H1 (cell line): ENCODE measurements around the gene RASSF10. TPM values are rescaled to one million over a fixed set of nuclear protein-coding genes. Genes with fewer than 3 reads are reported as not detected.

Experiments
- CTCF ChIA-PET: fragments of 300-600 bp; sonication (Branson Sonifier 250); formaldehyde crosslinking; loops from one replicate; lab custom pipeline; 2021; ENCODE audit not compliant: partially characterized antibody; lab: Charles Lee
- POLR2A ChIA-PET: fragments of 300-600 bp; sonication (Branson Sonifier 250); formaldehyde crosslinking; loops from one replicate; lab custom pipeline; 2021; ENCODE audit warnings: inconsistent platforms; ENCODE audit not compliant: partially characterized antibody; lab: Charles Lee
- DNase-seq, 2 experiments: peaks; one replicate each; pipeline versions ENCODE4 v3.0.0 to v3.0.0-alpha.2; 2010 to 2022; ENCODE audit warnings: low spot score in 2 of 2, low read depth in 1 of 2, mixed read lengths in 1 of 2
- FAIRE-seq: peaks from 2 replicates; lab custom pipeline; 2011; peaks lifted over from hg19 to GRCh38; lab: Jason Lieb, UNC
- H2AFZ ChIP-seq: 2 replicates; pipeline ENCODE4 v1.8.1; 2012; ENCODE audit warnings: low read length, inconsistent platforms
- H2AK5ac ChIP-seq: 2 replicates; pipeline ENCODE4 v1.6.1; 2013; ENCODE audit warnings: low read depth, low read length
- H2BK120ac ChIP-seq: replicated peaks from 2 replicates; pipeline ENCODE3; 2013; ENCODE audit warnings: low read depth, low read length, inconsistent platforms
- H2BK12ac ChIP-seq: 2 replicates; pipeline ENCODE4 v1.6.1; 2013; ENCODE audit warnings: low read depth, low read length
- H2BK15ac ChIP-seq: 2 replicates; pipeline ENCODE4 v1.6.1; 2013; ENCODE audit warnings: low read length
- H2BK20ac ChIP-seq: 2 replicates; pipeline ENCODE4 v1.6.1; 2013; ENCODE audit warnings: low read length
- H2BK5ac ChIP-seq: 2 replicates; pipeline ENCODE4 v1.6.1; 2013; ENCODE audit warnings: low read depth, low read length
- H3K14ac ChIP-seq: 2 replicates; pipeline ENCODE4 v1.6.1; 2013; ENCODE audit warnings: inconsistent platforms; ENCODE audit not compliant: insufficient read length
- H3K18ac ChIP-seq: 2 replicates; pipeline ENCODE4 v1.6.1; 2013; ENCODE audit warnings: low read length; ENCODE audit errors: extremely low read depth
- H3K23ac ChIP-seq: 2 replicates; pipeline ENCODE4 v1.6.1; 2013; ENCODE audit warnings: inconsistent platforms; ENCODE audit not compliant: insufficient read length
- H3K23me2 ChIP-seq: 2 replicates; pipeline ENCODE4 v1.6.1; 2013; ENCODE audit warnings: low read depth, low read length
- H3K27ac ChIP-seq: 2 replicates; pipeline ENCODE4 v1.6.1; 2011; ENCODE audit warnings: low read depth, low read length, inconsistent platforms
- H3K27me3 ChIP-seq, 4 experiments: replicated peaks in 1 of 4; 1 replicate in 1 of 4; 2 replicates in 3 of 4; pipeline versions ENCODE4 v1.6.1 to v1.8.1; 2011 to 2013; ENCODE audit warnings: low read length in 3 of 4, mild to moderate bottlenecking in 3 of 4, inconsistent platforms in 2 of 4, mixed read lengths in 2 of 4, moderate library complexity in 1 of 4; ENCODE audit not compliant: control insufficient read depth in 3 of 4, insufficient read depth in 3 of 4; ENCODE audit errors: extremely low read depth in 1 of 4
- H3K36me3 ChIP-seq, 4 experiments: 2 replicates each; pipeline versions ENCODE4 v1.6.1 to v1.8.1; 2011 to 2013; ENCODE audit warnings: mild to moderate bottlenecking in 4 of 4, low read length in 3 of 4, moderate library complexity in 2 of 4, control low read depth in 1 of 4, inconsistent platforms in 1 of 4; ENCODE audit not compliant: insufficient read depth in 4 of 4, control insufficient read depth in 2 of 4
- H3K4ac ChIP-seq: replicated peaks from 2 replicates; pipeline ENCODE3; 2013; ENCODE audit warnings: low read length, low read depth, mixed read lengths, inconsistent platforms; ENCODE audit not compliant: insufficient read length
- H3K4me1 ChIP-seq, 4 experiments: replicated peaks in 1 of 4; 1 replicate in 1 of 4; 2 replicates in 3 of 4; pipeline versions ENCODE4 v1.6.1 to v1.8.1; 2011 to 2013; ENCODE audit warnings: low read length in 3 of 4, inconsistent platforms in 2 of 4, mixed read lengths in 1 of 4; ENCODE audit not compliant: insufficient read depth in 4 of 4, control insufficient read depth in 3 of 4
- H3K4me2 ChIP-seq, 2 experiments: 2 replicates each; pipeline versions ENCODE4 v1.6.1 to v1.8.1; 2011 to 2013; ENCODE audit warnings: low read depth in 2 of 2, low read length in 2 of 2, control low read depth in 1 of 2, inconsistent platforms in 1 of 2, mild to moderate bottlenecking in 1 of 2; ENCODE audit not compliant: insufficient read depth in 1 of 2
- H3K4me3 ChIP-seq, 4 experiments: fragments of 200-600, 300-600 bp in 1 of 4; sonication (generic), shearing (Covaris generic), sonication (Bioruptor Twin) in 1 of 4; 2 replicates each; pipeline versions ENCODE4 v1.5.1 to v1.8.1; 2011 to 2016; ENCODE audit warnings: low read length in 4 of 4, low read depth in 3 of 4, control low read depth in 2 of 4, inconsistent platforms in 2 of 4, mild to moderate bottlenecking in 2 of 4, mixed read lengths in 1 of 4, moderate library complexity in 1 of 4; ENCODE audit not compliant: insufficient read depth in 2 of 4; ENCODE audit errors: extremely low read depth in 1 of 4
- H3K56ac ChIP-seq: replicated peaks from 2 replicates; pipeline ENCODE3; 2013; ENCODE audit warnings: low read depth, mild to moderate bottlenecking, mixed read lengths, low read length, inconsistent platforms; ENCODE audit not compliant: insufficient read length
- H3K79me1 ChIP-seq: 2 replicates; pipeline ENCODE4 v1.6.1; 2013; ENCODE audit warnings: low read depth, low read length, control low read depth
- H3K79me2 ChIP-seq, 2 experiments: 2 replicates each; pipeline versions ENCODE4 v1.6.1 to v1.8.1; 2012 to 2013; ENCODE audit warnings: low read length in 2 of 2, mild to moderate bottlenecking in 2 of 2, inconsistent platforms in 1 of 2; ENCODE audit not compliant: insufficient read depth in 2 of 2, control insufficient read depth in 1 of 2
- H3K9ac ChIP-seq, 4 experiments: replicated peaks in 1 of 4; 1 replicate in 1 of 4; 2 replicates in 3 of 4; pipeline versions ENCODE4 v1.6.1 to v1.8.1; 2011 to 2013; ENCODE audit warnings: low read depth in 3 of 4, low read length in 3 of 4, control low read depth in 2 of 4, mild to moderate bottlenecking in 2 of 4, moderate library complexity in 2 of 4, inconsistent platforms in 1 of 4; ENCODE audit errors: extremely low read depth in 1 of 4
- H3K9me3 ChIP-seq, 2 experiments: 2 replicates each; pipeline versions ENCODE4 v1.6.1 to v1.8.1; 2012 to 2013; ENCODE audit warnings: mild to moderate bottlenecking in 2 of 2, moderate library complexity in 2 of 2, control low read depth in 1 of 2, inconsistent platforms in 1 of 2, low read depth in 1 of 2, low read length in 1 of 2, mixed read lengths in 1 of 2; ENCODE audit not compliant: insufficient read depth in 2 of 2
- H4K20me1 ChIP-seq, 2 experiments: replicated peaks in 1 of 2; 2 replicates each; pipeline versions ENCODE3 to v1.8.1; 2011 to 2013; ENCODE audit warnings: inconsistent platforms in 2 of 2, low read length in 2 of 2, mild to moderate bottlenecking in 1 of 2; ENCODE audit not compliant: insufficient read depth in 2 of 2, control insufficient read depth in 1 of 2
- H4K5ac ChIP-seq: 2 replicates; pipeline ENCODE4 v1.6.1; 2013; ENCODE audit warnings: low read length, low read depth, mixed read lengths, inconsistent platforms; ENCODE audit not compliant: insufficient read length
- H4K8ac ChIP-seq: 2 replicates; pipeline ENCODE4 v1.8.0; 2013; ENCODE audit warnings: mild to moderate bottlenecking, moderate library complexity, low read length, inconsistent platforms; ENCODE audit not compliant: insufficient read depth; ENCODE audit errors: extremely low read depth
- H4K91ac ChIP-seq: replicated peaks from 2 replicates; pipeline ENCODE3; 2013; ENCODE audit warnings: low read length, mixed read lengths, inconsistent platforms; ENCODE audit not compliant: insufficient read length
- KDM4A ChIP-seq: IDR thresholded peaks from one replicate; pipeline ENCODE4 v1.7.1; 2012; ENCODE audit warnings: low read depth, mild to moderate bottlenecking, moderate library complexity, low read length, inconsistent platforms; ENCODE audit not compliant: severe bottlenecking
- MAFK ChIP-seq: IDR thresholded peaks from 2 replicates; pipeline ENCODE4 v1.6.1; 2012; ENCODE audit warnings: low read depth, mild to moderate bottlenecking, improper control_type of control experiment, low read length
- NRF1 ChIP-seq: IDR thresholded peaks from 2 replicates; pipeline ENCODE4 v1.6.1; 2011; ENCODE audit warnings: mild to moderate bottlenecking, low read depth, low read length, improper control_type of control experiment
- RBBP5 ChIP-seq: IDR thresholded peaks from 2 replicates; pipeline ENCODE4 v1.7.1; 2012; ENCODE audit warnings: low read depth, mild to moderate bottlenecking, inconsistent platforms, low read length, moderate library complexity, borderline replicate concordance
- RXRA ChIP-seq: IDR thresholded peaks from 2 replicates; pipeline ENCODE4 v1.6.1; 2011; ENCODE audit warnings: low read depth, mild to moderate bottlenecking, low read length, moderate library complexity; ENCODE audit not compliant: insufficient read depth
- SP2 ChIP-seq: IDR thresholded peaks from 2 replicates; pipeline ENCODE4 v1.6.1; 2012; ENCODE audit warnings: mild to moderate bottlenecking, low read length, inconsistent platforms
- SRF ChIP-seq: IDR thresholded peaks from 2 replicates; pipeline ENCODE4 v1.6.1; 2011; ENCODE audit warnings: mild to moderate bottlenecking, low read depth, low read length, moderate library complexity
- TAF1 ChIP-seq: IDR thresholded peaks from 2 replicates; pipeline ENCODE4 v1.6.1; 2011; ENCODE audit warnings: mild to moderate bottlenecking, low read depth, low read length
- TBP ChIP-seq: IDR thresholded peaks from 2 replicates; pipeline ENCODE4 v1.6.1; 2011; ENCODE audit warnings: low read depth, low read length, improper control_type of control experiment
- USF2 ChIP-seq: IDR thresholded peaks from 2 replicates; pipeline ENCODE4 v1.6.1; 2011; ENCODE audit warnings: low read length, improper control_type of control experiment
- YY1 ChIP-seq: IDR thresholded peaks from 2 replicates; pipeline ENCODE4 v1.6.1; 2011; ENCODE audit warnings: low read depth, mild to moderate bottlenecking, low read length
- ZNF274 ChIP-seq: IDR thresholded peaks from 2 replicates; pipeline ENCODE4 v1.7.0; 2012; ENCODE audit warnings: low read length, borderline replicate concordance; ENCODE audit errors: extremely low read depth
- WGBS, 2 experiments: shearing (Covaris generic) in 1 of 2; methylation state at CpG; one replicate each; pipeline versions ENCODE4 v1.1.6 to v1.1.7; 2013 to 2015; ENCODE audit warnings: low lambda C conversion rate in 2 of 2, mixed read lengths in 2 of 2, inconsistent platforms in 1 of 2, low coverage in 1 of 2, missing lambda C conversion rate in 1 of 2; ENCODE audit not compliant: insufficient replicate concordance in 2 of 2, insufficient coverage in 1 of 2, insufficient read length in 1 of 2; ENCODE audit errors: extremely low coverage in 1 of 2, missing lambda C conversion rate in 1 of 2; 5-methylcytosine and 5-hydroxymethylcytosine counted together
- polyA plus RNA-seq, 7 experiments: library from polyadenylated mRNA; depleted of rRNA in 3 of 7; stranded (reverse) in 5 of 7; unstranded in 2 of 7; fragments of >200 nt in 5 of 7; fragments of 200-250 nt in 2 of 7; gene quantifications; 1 replicate in 5 of 7; 2 replicates in 1 of 7; 4 replicates in 1 of 7; pipeline versions ENCODE4 v1.2.1 to v1.2.3, GENCODE V29; 2011 to 2013; ENCODE audit warnings: missing spikeins in 2 of 7, mixed read lengths in 2 of 7
- total RNA-seq: library from RNA; stranded (reverse); fragmentation: NEBNext Ultra II Directional; extraction: Animal tissue kit (Norgen Biotek cat#: 25700); gene quantifications from 2 replicates; pipeline ENCODE4 v1.2.1, GENCODE V29; 2021

RASSF10 gene
- total and polyA plus RNA-seq, 2 of the 8 experiments (the other 6 are each of a cell fraction or from before 2014, with no cell fraction given): 0.51 to 1.8 TPM

- POLR2A ChIA-PET: interaction anchor here (0.6 kb wide), 1 partner anchor 246 kb away, joined by 3 read pairs; no protein-coding TSS in a partner anchor
- no peaks in the 10 kb centered on the region for H3K9me3 ChIP-seq
- H3K23me2 ChIP-seq: no peaks in the 10 kb centered on the region
- no peak overlapping the region for H3K4ac ChIP-seq
- no peak overlapping the region for H3K4me3 ChIP-seq
- no peaks in the 10 kb centered on the region for H3K36me3 ChIP-seq
- peaks cover 0 to 2% (median 0%) of the 10 kb centered on the region in 4 experiments; a peak in 1 of 7 replicates for H3K4me1 ChIP-seq
- 77% methylated on average over 2 of the region's 2 CpGs; no CpG with 5 or more reads in 1 of the 2 experiments for WGBS, 2 experiments
- H2BK120ac ChIP-seq: no peak overlapping the region
- no peak overlapping the region for H3K14ac ChIP-seq
- H3K56ac ChIP-seq: no peak overlapping the region
- no peak overlapping the region for H4K5ac ChIP-seq
- no peak overlapping the region for H4K91ac ChIP-seq
- no peak overlapping the region for H2BK12ac ChIP-seq
- H3K23ac ChIP-seq: no peak overlapping the region
- H2AK5ac ChIP-seq: no peak overlapping the region
- H3K79me1 ChIP-seq: no peaks in the 10 kb centered on the region
- H4K20me1 ChIP-seq: no peaks in the 10 kb centered on the region
- no peaks in the 10 kb centered on the region for H3K27me3 ChIP-seq
- H3K18ac ChIP-seq: no peak overlapping the region
- H2BK5ac ChIP-seq: no peak overlapping the region
- DNase-seq (no peak), FAIRE-seq (no peak)
- no peak for TF ChIP-seq KDM4A
- TF ChIP-seq ZNF274: no peak
- no peak for TF ChIP-seq RBBP5
- TF ChIP-seq YY1: no peak
- no peak for TF ChIP-seq TAF1
- no peak for TF ChIP-seq NRF1
- no peak for TF ChIP-seq RXRA
- TF ChIP-seq TBP: no peak
- no peak for TF ChIP-seq SP2
- no peak for TF ChIP-seq SRF
- no peak for TF ChIP-seq USF2
- TF ChIP-seq MAFK: no peak
- no peak overlapping the region for H4K8ac ChIP-seq
- H3K79me2 ChIP-seq: no peaks in the 10 kb centered on the region
- no peak overlapping the region for H3K4me2 ChIP-seq
- H2AFZ ChIP-seq: no peak overlapping the region
- H3K9ac ChIP-seq: no peak overlapping the region
- no peak overlapping the region for H2BK20ac ChIP-seq
- no peak overlapping the region for H3K27ac ChIP-seq
- CTCF ChIA-PET: interaction anchor here (1.5 to 12.5 kb wide), 6 partner anchors 15 to 673 kb away, joined by 4 to 158 read pairs (median 22); no protein-coding TSS in a partner anchor
- H2BK15ac ChIP-seq: no peak overlapping the region
These were observed 47.5 kb upstream of the RASSF10 start for GRCh38 chr11:12961615-12962014.
